Epidermal melanocyte (primary cell): ENCODE results near the gene CD207.
"Not testable (repeated sequence)": the region's sequence is repeated elsewhere in the genome, so short reads cannot be mapped to it uniquely, and the experiment has no call there.

Experiments used
- DNase-seq: peaks from one replicate; pipeline ENCODE4 v3.0.0; 2011; ENCODE audit warnings: low spot score; ENCODE audit not compliant: insufficient read length

CD207 gene

GRCh38 chr2:70828914-70829824 is 6.4 kb downstream of the CD207 start:
- no peak for DNase-seq

DNA sequence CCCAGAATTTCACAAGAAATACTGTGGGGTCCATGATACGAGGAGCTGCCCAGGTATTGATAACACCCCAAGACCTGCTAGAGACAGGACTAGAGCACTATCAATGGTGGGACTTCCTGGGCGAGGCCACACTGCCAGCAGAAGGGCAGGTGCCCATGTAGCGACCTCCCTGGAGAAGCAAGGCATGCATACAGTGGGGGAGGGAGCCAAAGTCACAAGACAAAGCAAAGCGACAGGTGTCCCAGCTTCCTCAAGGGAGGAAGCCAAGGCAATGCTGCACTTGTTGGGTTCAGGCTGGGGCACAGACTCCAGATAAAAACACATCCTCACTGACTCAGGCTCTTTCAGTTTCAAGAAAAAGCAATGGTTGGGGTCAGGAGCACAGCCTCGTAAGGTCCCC is 7.5 kb downstream of the CD207 start:
- no peak for DNase-seq

DNA sequence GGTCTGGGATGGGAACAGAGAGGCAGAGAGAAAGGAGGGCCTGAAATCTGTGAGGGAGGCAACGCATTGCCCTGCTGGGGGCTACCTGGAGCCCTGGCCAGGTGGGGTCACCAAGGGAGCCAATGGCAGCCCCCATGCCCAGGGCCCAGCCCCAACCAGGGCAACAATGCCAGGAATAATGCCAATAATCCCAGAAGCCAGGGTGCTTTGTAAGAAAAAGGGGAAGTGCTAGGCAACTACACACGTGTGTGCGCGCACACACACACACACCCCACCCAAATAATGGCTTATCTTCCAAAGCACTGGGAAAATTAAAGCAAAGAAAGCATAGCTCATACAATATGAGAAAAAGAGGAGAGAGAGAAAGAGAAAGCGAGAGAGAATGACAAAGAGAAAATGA is 8.2 kb downstream of the CD207 start:
- DNase-seq = no peak

GRCh38 chr2:70826696-70827350 is 8.8 kb downstream of the CD207 start:
- no peak for DNase-seq

GRCh38 chr2:70823249-70823648 is 12.4 kb downstream of the CD207 start:
- DNase-seq = no peak

GRCh38 chr2:70822843-70823242 is 12.8 kb downstream of the CD207 start:
- DNase-seq = no peak

- no peak for DNase-seq
Observed at GRCh38 chr2:70820499-70820898, 15.1 kb downstream of the CD207 start, which contains the start of gene CLEC4F. Gene CLEC4F, minus strand, starts transcription at chr2:70820599. Its CDS starts 76 bp downstream, at chr2:70820523.

DNA sequence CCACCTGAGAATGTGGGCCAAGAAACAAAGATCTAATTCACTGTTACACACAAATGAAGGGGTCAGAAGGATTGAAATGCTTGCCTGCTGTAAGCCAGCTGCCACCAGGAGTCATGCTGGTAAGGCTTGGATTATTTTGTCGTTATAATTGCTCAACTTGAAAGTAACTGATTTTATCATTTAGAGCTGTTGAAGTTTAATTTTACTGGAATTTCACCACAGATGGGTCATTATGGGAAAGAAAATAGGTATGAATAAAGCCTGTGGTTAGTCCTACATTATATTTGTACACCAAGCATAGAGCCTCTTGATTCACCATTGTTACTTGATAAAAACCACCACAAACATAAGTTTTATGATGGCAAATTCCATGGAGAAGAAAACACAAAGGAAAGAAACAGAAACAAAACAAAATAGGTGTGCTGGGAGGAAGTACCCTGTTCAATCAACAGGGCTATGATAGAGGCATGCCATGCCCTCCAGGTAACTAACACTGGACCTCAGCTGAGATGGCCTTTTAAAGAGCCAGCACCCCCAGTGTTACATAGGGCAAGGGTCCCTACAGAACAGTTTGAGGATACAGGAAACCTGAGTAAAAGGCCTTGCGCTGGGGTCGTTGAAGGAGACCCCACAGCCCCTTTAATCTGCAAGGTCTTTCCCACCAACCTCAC is 18.2 kb downstream of the CD207 start:
- no peak for DNase-seq

- no peak for DNase-seq
Observed at GRCh38 chr2:70816726-70817125, 18.9 kb downstream of the CD207 start.

GRCh38 chr2:70808983-70809958 is 26.3 kb downstream of the CD207 start:
- DNase-seq = no peak

DNA sequence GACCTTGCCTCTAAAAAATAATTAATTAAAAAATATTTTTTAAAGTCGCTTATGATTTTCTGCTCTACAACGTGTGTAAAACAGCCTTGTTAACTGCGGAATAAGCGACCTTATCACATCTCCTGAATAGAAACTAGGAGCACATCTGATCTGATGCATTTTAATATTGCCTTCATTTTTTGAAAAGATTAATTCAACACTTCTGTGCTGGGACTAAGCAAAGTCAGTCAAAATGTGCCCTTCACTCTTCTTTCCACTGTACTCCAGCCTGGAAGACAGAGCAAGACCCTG is 27.8 kb downstream of the CD207 start:
- no peak for DNase-seq

DNA sequence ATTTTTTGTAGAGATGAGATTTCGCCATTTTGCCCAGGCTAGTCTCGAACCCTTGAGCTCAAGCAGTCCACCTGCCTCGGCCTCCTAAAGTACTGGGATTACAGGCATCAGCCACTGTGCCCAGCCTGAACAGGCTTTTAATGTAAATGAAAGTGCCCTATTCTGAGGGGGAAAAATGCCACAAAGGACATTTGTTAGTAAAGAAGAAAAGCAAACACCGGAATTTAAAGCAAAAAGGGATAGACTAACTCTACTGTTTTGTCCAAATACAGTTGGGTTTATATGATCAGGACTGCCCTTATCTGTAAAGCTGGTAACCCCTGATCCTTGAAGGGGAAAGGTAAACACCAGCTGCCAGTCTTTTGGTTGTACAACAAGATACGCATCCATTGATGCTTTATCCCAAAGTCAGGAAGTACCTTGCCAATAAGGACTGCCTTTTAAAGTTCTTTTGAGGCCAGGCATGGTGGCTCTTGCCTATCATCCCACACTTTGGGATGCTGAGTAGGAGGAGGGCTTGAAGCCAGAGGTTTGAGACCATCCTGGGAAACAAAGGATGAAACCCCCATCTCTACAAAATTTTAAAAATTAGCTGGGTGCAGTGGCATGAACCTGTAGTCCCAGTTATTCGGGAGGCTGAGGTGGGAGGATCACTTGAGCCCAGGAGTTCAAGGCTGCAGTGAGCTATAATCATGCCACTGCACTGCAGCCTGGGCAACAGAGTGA is 28.4 kb downstream of the CD207 start:
- no peak for DNase-seq

DNA sequence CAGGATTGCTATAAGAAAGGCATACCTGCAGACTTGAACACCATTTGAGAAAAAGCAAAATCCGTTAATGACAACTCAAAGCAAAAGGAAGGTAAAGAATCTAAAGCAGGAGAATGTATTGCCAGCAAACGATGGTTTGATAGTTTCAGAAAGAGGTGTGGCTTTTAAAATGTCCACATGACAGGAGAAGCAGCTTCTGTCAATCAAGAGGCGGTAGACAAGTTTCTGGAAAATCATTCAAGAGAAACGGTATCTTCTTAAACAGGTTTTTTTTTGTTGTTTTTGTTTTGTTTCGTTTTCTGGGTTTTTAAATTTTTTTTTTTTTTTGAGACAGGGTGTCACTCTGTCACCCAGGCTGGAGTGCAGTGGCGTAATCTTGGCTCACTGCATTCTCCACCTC is 29.0 kb downstream of the CD207 start:
- DNase-seq = no peak

GRCh38 chr2:70806013-70806412 is 29.6 kb downstream of the CD207 start:
- no peak for DNase-seq

- no peak for DNase-seq
Observed at GRCh38 chr2:70801607-70802263, 33.9 kb downstream of the CD207 start.

GRCh38 chr2:70799706-70800105 is 35.9 kb downstream of the CD207 start:
- no peak for DNase-seq

DNA sequence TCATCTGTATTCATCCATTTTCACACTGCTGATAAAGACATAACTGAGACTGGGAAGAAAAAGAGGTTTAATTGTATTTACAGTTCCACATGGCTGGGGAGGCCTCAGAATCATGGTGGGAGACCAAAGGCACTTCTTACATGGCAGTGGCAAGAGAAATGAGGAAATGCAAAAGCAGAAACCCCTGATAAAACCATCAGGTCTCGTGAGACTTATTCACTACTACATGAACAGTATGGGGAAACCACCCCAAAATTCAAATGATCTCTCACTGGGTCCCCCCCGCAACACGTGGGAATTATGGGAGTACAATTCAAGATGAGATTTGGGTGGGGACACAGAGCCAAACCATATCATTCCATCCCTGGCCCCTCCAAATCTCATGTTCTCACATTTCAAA is 37.6 kb downstream of the CD207 start:
- not testable (repeated sequence) for DNase-seq

DNA sequence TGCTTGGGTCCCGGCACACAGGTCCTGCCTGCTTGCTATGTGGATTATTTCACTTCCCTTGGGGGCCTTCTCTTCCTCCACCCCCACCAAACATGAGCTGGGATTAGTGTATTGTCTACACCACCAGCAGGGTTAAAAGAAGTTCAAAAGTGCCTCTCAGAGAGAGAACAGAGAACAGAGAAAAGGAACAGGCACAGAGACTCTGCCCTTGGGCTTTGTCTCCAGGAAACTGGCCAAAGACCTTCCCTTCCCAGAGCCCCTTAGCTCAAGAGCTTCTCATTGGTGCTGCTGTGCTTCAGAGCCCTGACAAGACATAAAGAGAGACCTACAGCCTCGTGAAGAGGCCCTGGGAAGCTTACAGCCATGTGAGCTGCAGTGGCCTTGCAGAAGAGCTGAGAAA is 38.1 kb downstream of the CD207 start:
- no peak for DNase-seq

- DNase-seq = no peak
Observed at GRCh38 chr2:70796262-70796661, 39.4 kb downstream of the CD207 start.
